ENCODE data around the gene TOR1A. TPM values are rescaled to one million over a fixed set of nuclear protein-coding genes. Genes with fewer than 3 reads are reported as not detected.

The TOR1A gene
- total RNA-seq, 2 donors from 2014 or later: 24.0 to 26.1 TPM

DNA sequence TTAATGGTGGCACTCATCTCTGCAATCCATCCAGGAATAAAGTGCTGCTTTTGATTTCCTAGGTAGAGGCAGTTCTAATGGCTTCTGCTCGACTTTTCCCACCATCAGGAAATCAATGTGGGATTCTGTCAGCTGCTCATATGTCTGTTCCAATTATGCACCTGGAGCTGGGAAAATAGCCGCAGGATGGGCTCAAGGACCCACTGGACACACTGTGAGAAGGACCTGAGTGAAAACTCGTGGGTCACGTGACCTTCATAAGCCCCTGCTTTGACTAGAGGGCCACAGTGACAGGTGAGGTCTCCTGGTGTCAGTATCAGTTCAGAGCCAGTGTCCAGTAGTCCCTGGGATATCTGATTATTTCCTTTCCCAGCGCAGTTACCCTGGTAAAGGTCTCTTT, 53.2 kb downstream of the TOR1A start:
- DNase-seq (ENCODE audit: low spot score): no peak
- intact Hi-C loops (cut with DNase I): no loop called here

DNA sequence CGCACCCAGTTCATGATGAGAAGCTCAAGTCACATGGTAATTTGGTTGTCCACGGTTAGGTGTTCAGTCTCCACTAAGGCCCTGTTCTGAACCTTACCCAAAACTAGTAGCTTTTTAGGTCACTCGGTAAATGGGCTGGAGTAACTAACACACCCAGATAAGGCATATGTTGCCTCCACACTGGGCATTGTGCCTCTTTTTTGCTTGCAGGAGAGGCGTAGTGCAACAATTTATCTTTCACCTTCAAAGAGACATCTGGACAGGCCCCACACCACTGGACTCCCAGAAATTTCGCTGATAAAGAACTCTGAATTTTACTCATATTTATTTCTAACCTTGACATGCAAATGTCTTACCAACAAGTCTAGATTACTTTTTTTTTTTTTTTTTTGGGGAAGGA, 54.3 kb downstream of the TOR1A start:
- no peak for DNase-seq (ENCODE audit: low spot score)
- intact Hi-C loops (cut with DNase I): no loop called here

DNA sequence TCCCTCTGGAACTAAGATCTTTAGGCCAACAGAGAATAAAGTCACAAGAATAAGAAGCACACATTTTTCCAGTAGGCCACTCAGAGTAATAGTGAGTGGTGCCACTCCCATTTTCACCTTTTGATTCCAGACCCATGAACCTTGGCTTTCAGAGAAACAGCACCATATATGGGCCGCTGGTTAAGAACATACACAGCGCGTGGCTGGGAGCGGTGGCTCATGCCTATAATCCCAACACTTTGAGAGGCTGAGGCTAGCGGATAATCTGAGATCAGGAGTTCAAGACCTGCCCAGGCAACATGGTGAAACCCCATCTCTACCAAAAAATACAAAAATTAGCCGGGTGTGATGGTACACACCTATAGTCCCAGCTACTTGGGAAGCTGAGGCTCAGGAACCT, 55.5 kb downstream of the TOR1A start:
- intact Hi-C loops (cut with DNase I): no loop called here

DNA sequence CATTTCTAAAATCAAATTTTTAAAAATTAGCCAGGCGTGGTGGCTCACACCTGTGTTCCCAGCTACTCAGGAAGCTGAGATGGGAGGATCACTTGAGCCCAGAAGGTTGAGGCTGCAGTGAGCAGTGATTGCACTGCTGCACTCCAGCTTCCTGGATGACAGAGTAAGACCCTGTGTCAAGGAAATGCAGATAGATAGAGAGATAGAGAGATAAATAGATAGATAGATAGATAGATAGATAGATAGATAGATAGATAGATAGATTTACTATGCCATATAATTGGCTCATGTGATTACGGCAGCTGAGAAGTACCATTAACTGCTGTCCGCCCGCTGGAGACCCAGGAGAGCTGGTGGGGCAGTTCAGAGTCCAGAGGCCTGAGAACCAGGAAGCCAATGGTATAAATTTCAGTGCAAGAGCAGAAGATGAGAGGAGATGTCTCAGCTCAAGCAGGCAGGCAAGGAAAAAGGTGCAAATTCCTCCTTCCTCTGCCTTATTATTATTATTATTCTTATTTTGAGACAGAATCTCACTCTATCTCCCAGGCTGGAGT, 58.1 kb downstream of the TOR1A start:
- intact Hi-C loops (cut with DNase I): no loop called here
- no peak for DNase-seq (ENCODE audit: low spot score)

More for the DNA sequence above, 55.5 kb downstream of the TOR1A start:
- no peak for DNase-seq (ENCODE audit: low spot score)

DNA sequence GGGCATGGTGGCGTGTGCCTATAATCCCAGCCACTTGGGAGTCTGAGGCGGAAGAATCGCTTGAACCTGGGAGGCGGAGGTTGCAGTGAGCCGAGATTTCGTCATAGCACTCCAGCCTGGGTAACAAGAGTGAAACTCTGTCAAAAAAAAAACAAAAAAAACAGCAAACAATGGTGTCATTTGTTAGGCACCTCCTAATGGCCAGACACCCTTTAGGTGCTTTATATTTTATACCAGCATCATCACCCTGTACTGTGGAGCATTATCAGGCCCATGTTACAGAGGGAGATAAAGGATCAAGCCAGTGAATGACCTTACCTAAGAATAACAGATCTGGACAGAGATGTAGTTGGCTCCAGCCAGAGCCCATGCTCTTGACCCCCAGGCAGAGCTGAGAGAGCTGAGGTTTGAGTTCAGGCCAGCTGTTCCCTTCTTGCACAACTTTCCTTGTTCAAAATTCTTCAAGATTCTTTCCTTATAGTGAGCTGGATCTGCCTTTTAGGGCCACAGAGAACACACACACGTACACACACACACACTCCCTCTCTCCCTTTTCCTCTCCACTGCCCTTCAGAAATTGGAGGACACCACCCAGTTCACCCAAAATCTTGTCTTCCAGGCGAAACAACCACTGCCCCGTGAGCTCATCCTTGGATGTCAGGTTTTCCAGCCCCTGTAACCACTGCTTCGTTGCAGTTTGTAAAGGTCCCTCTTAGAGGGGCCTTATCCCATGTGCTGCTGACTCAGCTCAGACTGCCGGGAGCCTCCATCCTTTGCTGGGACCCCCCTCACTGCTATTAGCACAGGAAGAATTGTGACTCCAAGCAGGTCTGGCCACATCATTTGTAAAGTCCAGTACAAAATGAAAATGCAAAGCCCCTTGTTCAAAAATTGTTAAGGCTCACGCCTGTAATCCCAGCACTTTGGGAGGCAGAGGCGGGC, 60.7 kb downstream of the TOR1A start:
- no peak for DNase-seq (ENCODE audit: low spot score)
- intact Hi-C loops (cut with DNase I): no loop called here

Small RNA genes lying within 50 kb of the gene (microRNA-seq; reads per million reads assigned to microRNA genes)
- 0 to 0.52 reads per million in 2 donors for gene MIR6855 (ENCODE audit: borderline microRNAs expressed in 2 of 2)

Other genes with a start within 250 kb of the TOR1A start
- gene C9orf50, start 203.0 kb downstream of the TOR1A start, total RNA-seq: not detected
- gene NTMT1, start 198.0 kb downstream of the TOR1A start, total RNA-seq: 10 to 100 TPM; 22.7 to 25.6 TPM
- gene ASB6, start 182.0 kb downstream of the TOR1A start, total RNA-seq: 10 to 100 TPM; 14.1 to 16.9 TPM
- 10 to 100 TPM; 20.8 to 22.9 TPM for gene PRRX2, start 158.5 kb downstream of the TOR1A start, total RNA-seq
- gene PTGES, start 71.1 kb downstream of the TOR1A start, total RNA-seq: 10 to 100 TPM in 1 of 2 donors, 1 to 10 TPM in 1; 7.9 to 15.9 TPM
- gene TOR1B, start 21.0 kb downstream of the TOR1A start, total RNA-seq: 10 to 100 TPM; 16.9 to 17.5 TPM
- 10 to 100 TPM; 31.3 to 40.0 TPM for gene C9orf78, start 11.1 kb upstream of the TOR1A start, total RNA-seq
- 10 to 100 TPM; 25.8 to 26.0 TPM for gene USP20, start 11.3 kb upstream of the TOR1A start, total RNA-seq
- gene FNBP1, start 219.1 kb upstream of the TOR1A start, total RNA-seq: 100 to 1,000 TPM; 116 to 165 TPM
- 10 to 100 TPM; 38.3 to 38.9 TPM for gene GPR107, start 229.8 kb upstream of the TOR1A start, total RNA-seq